SH-SY5Y (cell line): ENCODE data around the gene MANSC1.

ENCODE experiments used
- GATA2 ChIP-seq: IDR thresholded peaks from 2 replicates; pipeline ENCODE4 v1.6.1; 2011; ENCODE audit warnings: mild to moderate bottlenecking, low read depth, low read length
- GATA3 ChIP-seq: IDR thresholded peaks from 2 replicates; pipeline ENCODE4 v1.6.1; 2011; ENCODE audit warnings: low read depth, mild to moderate bottlenecking, low read length, moderate library complexity

GRCh38 chr12:12397184-12397583 lies 47.1 kb upstream of the MANSC1 start:
- no peak for TF ChIP-seq GATA2
- no peak for TF ChIP-seq GATA3
